Measurements from ENCODE around the gene LMO1.

LMO1 gene

GRCh38 chr11:8230921-8231847 is 32.5 kb downstream of the LMO1 start:
- no peak for DNase-seq (ENCODE audit: low read depth, low spot score)
- H3K27ac ChIP-seq, result no peak overlapping the region

- H3K27ac ChIP-seq, result no peak overlapping the region
- DNase-seq (ENCODE audit: low read depth, low spot score), result no peak
Observed at GRCh38 chr11:8230178-8230859, 33.4 kb downstream of the LMO1 start.

- no peak for DNase-seq (ENCODE audit: low read depth, low spot score)
Observed at GRCh38 chr11:8229299-8230177, 34.1 kb downstream of the LMO1 start.

GRCh38 chr11:8228231-8228630 is 35.4 kb downstream of the LMO1 start:
- DNase-seq (ENCODE audit: low read depth, low spot score), result no peak
- peak overlapping the region; percentile 60 for H3K27ac ChIP-seq

More at GRCh38 chr11:8229299-8230177, 34.1 kb downstream of the LMO1 start:
- no peak overlapping the region for H3K27ac ChIP-seq

GRCh38 chr11:8227156-8228152 is 36.2 kb downstream of the LMO1 start:
- peak overlapping the region; percentile 60 for H3K27ac ChIP-seq
- peak; percentile 97 for DNase-seq (ENCODE audit: low read depth, low spot score)

GRCh38 chr11:8225589-8226036 is 38.1 kb downstream of the LMO1 start:
- no peak for DNase-seq (ENCODE audit: low read depth, low spot score)
- H3K27ac ChIP-seq, result no peak overlapping the region

GRCh38 chr11:8224711-8225110 is 39.0 kb downstream of the LMO1 start:
- no peak overlapping the region for H3K27ac ChIP-seq
- no peak for DNase-seq (ENCODE audit: low read depth, low spot score)

- no peak for DNase-seq (ENCODE audit: low read depth, low spot score)
- H3K27ac ChIP-seq, result no peak overlapping the region
Observed at GRCh38 chr11:8224161-8224591, 39.5 kb downstream of the LMO1 start.

- no peak overlapping the region for H3K27ac ChIP-seq
- no peak for DNase-seq (ENCODE audit: low read depth, low spot score)
Observed at GRCh38 chr11:8223513-8223900, 40.2 kb downstream of the LMO1 start.

- DNase-seq (ENCODE audit: low read depth, low spot score), result no peak
- no peak overlapping the region for H3K27ac ChIP-seq
Observed at GRCh38 chr11:8222820-8223512, 40.7 kb downstream of the LMO1 start.

GRCh38 chr11:8221917-8222495 is 41.7 kb downstream of the LMO1 start:
- H3K27ac ChIP-seq, result no peak overlapping the region
- DNase-seq (ENCODE audit: low read depth, low spot score), result no peak

GRCh38 chr11:8221046-8221723 is 42.5 kb downstream of the LMO1 start:
- H3K27ac ChIP-seq, result no peak overlapping the region
- DNase-seq (ENCODE audit: low read depth, low spot score), result no peak

- no peak overlapping the region for H3K27ac ChIP-seq
Observed at GRCh38 chr11:8220261-8221045, 43.2 kb downstream of the LMO1 start.

GRCh38 chr11:8219257-8220021 is 44.2 kb downstream of the LMO1 start:
- no peak overlapping the region for H3K27ac ChIP-seq
- no peak for DNase-seq (ENCODE audit: low read depth, low spot score)

More at GRCh38 chr11:8220261-8221045, 43.2 kb downstream of the LMO1 start:
- no peak for DNase-seq (ENCODE audit: low read depth, low spot score)

- H3K27ac ChIP-seq, result no peak overlapping the region
Observed at GRCh38 chr11:8218840-8219239, 44.8 kb downstream of the LMO1 start.

GRCh38 chr11:8218409-8218808 is 45.3 kb downstream of the LMO1 start:
- H3K27ac ChIP-seq, result no peak overlapping the region
- no peak for DNase-seq (ENCODE audit: low read depth, low spot score)

More at GRCh38 chr11:8218840-8219239, 44.8 kb downstream of the LMO1 start:
- DNase-seq (ENCODE audit: low read depth, low spot score), result no peak
